IgD-negative memory B cell (primary cell): ENCODE measurements around the gene MTIF2. TPM values are rescaled to one million over a fixed set of nuclear protein-coding genes. Genes with fewer than 3 reads are reported as not detected.
"Not testable (repeated sequence)": the region's sequence is repeated elsewhere in the genome, so short reads cannot be mapped to it uniquely, and the experiment has no call there.

Source experiments
- H3K27ac Mint-ChIP-seq, 3 donors: one replicate each; pipeline ENCODE4 v1.8.0; 2020 to 2022; ENCODE audit warnings: mild to moderate bottlenecking in 3 of 3, mixed read lengths in 3 of 3, moderate library complexity in 1 of 3
- H3K27me3 Mint-ChIP-seq: one replicate; pipeline ENCODE4 v1.8.0; 2021; ENCODE audit warnings: mixed read lengths
- H3K36me3 Mint-ChIP-seq: one replicate; pipeline ENCODE4 v1.8.0; 2020; ENCODE audit warnings: mild to moderate bottlenecking, mixed read lengths
- H3K4me1 Mint-ChIP-seq, 3 donors: one replicate each; pipeline ENCODE4 v1.8.0; 2020 to 2022; ENCODE audit warnings: mixed read lengths in 3 of 3, mild to moderate bottlenecking in 1 of 3
- H3K4me3 Mint-ChIP-seq, 4 donors: one replicate each; pipeline ENCODE4 v1.8.0; 2020 to 2022; ENCODE audit warnings: mild to moderate bottlenecking in 4 of 4, mixed read lengths in 4 of 4, moderate library complexity in 3 of 4
- H3K9me3 Mint-ChIP-seq, 3 donors: one replicate each; pipeline ENCODE4 v1.8.0; 2020 to 2021; ENCODE audit warnings: mixed read lengths in 3 of 3, mild to moderate bottlenecking in 1 of 3
- polyA plus RNA-seq: library from polyadenylated mRNA; unstranded; fragments of 300-500 nt; fragmentation: Illumina TruSeq; gene quantifications from one replicate; pipeline ENCODE4 v1.2.3, GENCODE V29; 2021

The MTIF2 gene
- polyA plus RNA-seq, 1 donor from 2014 or later, result 16.9 TPM

- not testable (repeated sequence) for H3K27ac Mint-ChIP-seq, H3K9me3 Mint-ChIP-seq, H3K4me1 Mint-ChIP-seq, H3K27me3 Mint-ChIP-seq, H3K36me3 Mint-ChIP-seq, H3K4me3 Mint-ChIP-seq
Observed at GRCh38 chr2:55274346-55274745, 5.3 kb upstream of the MTIF2 start.

GRCh38 chr2:55269645-55269990 is 587 bp upstream of the MTIF2 start:
- no peaks in the 10 kb centered on the region for H3K27me3 Mint-ChIP-seq
- peak overlapping the region; percentile 93 to 97 (median 96) for H3K4me3 Mint-ChIP-seq
- peaks cover 5% of the 10 kb centered on the region for H3K36me3 Mint-ChIP-seq
- peaks cover 11 to 15% (median 15%) of the 10 kb centered on the region in 3 donors for H3K4me1 Mint-ChIP-seq
- H3K27ac Mint-ChIP-seq, result peak overlapping the region; percentile 94 to 99 (median 97)
- H3K9me3 Mint-ChIP-seq, result no peaks in the 10 kb centered on the region

GRCh38 chr2:55268288-55268906 is 634 bp downstream of the MTIF2 start:
- peaks cover 5% of the 10 kb centered on the region for H3K36me3 Mint-ChIP-seq
- H3K4me1 Mint-ChIP-seq, result peaks cover 11 to 15% (median 15%) of the 10 kb centered on the region in 3 donors
- no peaks in the 10 kb centered on the region for H3K27me3 Mint-ChIP-seq
- peak overlapping the region; percentile 94 to 99 (median 97) for H3K27ac Mint-ChIP-seq
- peak overlapping the region; percentile 93 to 97 (median 96) for H3K4me3 Mint-ChIP-seq
- H3K9me3 Mint-ChIP-seq, result no peaks in the 10 kb centered on the region

GRCh38 chr2:55259586-55259985 is 9.4 kb downstream of the MTIF2 start:
- H3K9me3 Mint-ChIP-seq, H3K27me3 Mint-ChIP-seq, H3K36me3 Mint-ChIP-seq, H3K4me3 Mint-ChIP-seq, H3K4me1 Mint-ChIP-seq: not testable (repeated sequence)
- peak overlapping the region in 1 of 3 donors; percentile 62 for H3K27ac Mint-ChIP-seq

- Mint-ChIP-seq H3K27me3 (no peaks in the 10 kb centered on the region), H3K36me3 (peaks cover 6% of the 10 kb centered on the region), H3K27ac (no peak overlapping the region), H3K4me1 (no peaks in the 10 kb centered on the region), H3K4me3 (no peak overlapping the region), H3K9me3 (no peaks in the 10 kb centered on the region)
Observed at GRCh38 chr2:55252832-55253231, 16.2 kb downstream of the MTIF2 start.

- Mint-ChIP-seq H3K9me3 (no peaks in the 10 kb centered on the region), H3K27me3 (no peaks in the 10 kb centered on the region), H3K4me3 (no peak overlapping the region), H3K27ac (peak overlapping the region in 1 of 3 donors; percentile 33), H3K4me1 (peaks cover 0 to 2% (median 0%) of the 10 kb centered on the region in 3 donors), H3K36me3 (peaks cover 2% of the 10 kb centered on the region)
Observed at GRCh38 chr2:55247025-55247424, 22.0 kb downstream of the MTIF2 start.

- H3K27ac Mint-ChIP-seq, result no peak overlapping the region
- no peaks in the 10 kb centered on the region for H3K27me3 Mint-ChIP-seq
- H3K4me1 Mint-ChIP-seq, result peaks cover 0 to 2% (median 0%) of the 10 kb centered on the region in 3 donors
- H3K4me3 Mint-ChIP-seq, result no peak overlapping the region
- no peaks in the 10 kb centered on the region for H3K36me3 Mint-ChIP-seq
- no peaks in the 10 kb centered on the region for H3K9me3 Mint-ChIP-seq
Observed at GRCh38 chr2:55245411-55245810, 23.6 kb downstream of the MTIF2 start.

GRCh38 chr2:55242617-55243016 is 26.4 kb downstream of the MTIF2 start:
- Mint-ChIP-seq H3K4me3 (no peak overlapping the region), H3K27ac (peak overlapping the region in 1 of 3 donors; percentile 27), H3K9me3 (no peaks in the 10 kb centered on the region), H3K27me3 (no peaks in the 10 kb centered on the region), H3K36me3 (peaks cover 1% of the 10 kb centered on the region), H3K4me1 (peaks cover 0 to 4% (median 0%) of the 10 kb centered on the region in 3 donors)

- not testable (repeated sequence) for H3K36me3 Mint-ChIP-seq, H3K27me3 Mint-ChIP-seq, H3K4me3 Mint-ChIP-seq, H3K9me3 Mint-ChIP-seq, H3K4me1 Mint-ChIP-seq, H3K27ac Mint-ChIP-seq
Observed at GRCh38 chr2:55241582-55241981, 27.4 kb downstream of the MTIF2 start.

- H3K36me3 Mint-ChIP-seq, result peaks cover 1% of the 10 kb centered on the region
- H3K9me3 Mint-ChIP-seq, result no peaks in the 10 kb centered on the region
- no peak overlapping the region for H3K4me3 Mint-ChIP-seq
- peaks cover 0 to 5% (median 4%) of the 10 kb centered on the region in 3 donors for H3K4me1 Mint-ChIP-seq
- no peaks in the 10 kb centered on the region for H3K27me3 Mint-ChIP-seq
- no peak overlapping the region for H3K27ac Mint-ChIP-seq
Observed at GRCh38 chr2:55239656-55240222, 29.3 kb downstream of the MTIF2 start.

GRCh38 chr2:55236992-55237543 is 32.0 kb downstream of the MTIF2 start:
- Mint-ChIP-seq H3K4me3 (no peak overlapping the region), H3K36me3 (peaks cover 5% of the 10 kb centered on the region), H3K9me3 (no peaks in the 10 kb centered on the region), H3K4me1 (peaks cover 12 to 20% (median 18%) of the 10 kb centered on the region in 3 donors), H3K27ac (peak overlapping the region in 1 of 3 donors; percentile 22), H3K27me3 (no peaks in the 10 kb centered on the region)

GRCh38 chr2:55235724-55236538 is 33.1 kb downstream of the MTIF2 start:
- peak overlapping the region in 1 of 3 donors; percentile 88 for H3K27ac Mint-ChIP-seq
- H3K9me3 Mint-ChIP-seq, result no peaks in the 10 kb centered on the region
- H3K36me3 Mint-ChIP-seq, result peaks cover 5% of the 10 kb centered on the region
- no peaks in the 10 kb centered on the region for H3K27me3 Mint-ChIP-seq
- H3K4me3 Mint-ChIP-seq, result peak overlapping the region in 2 of 4 donors; percentile 43 to 90
- H3K4me1 Mint-ChIP-seq, result peaks cover 19 to 26% (median 23%) of the 10 kb centered on the region in 3 donors

- Mint-ChIP-seq H3K9me3 (no peaks in the 10 kb centered on the region), H3K36me3 (peaks cover 4% of the 10 kb centered on the region), H3K4me1 (peaks cover 23 to 34% (median 34%) of the 10 kb centered on the region in 3 donors), H3K27me3 (no peaks in the 10 kb centered on the region), H3K27ac (peak overlapping the region; percentile 88 to 99 (median 99)), H3K4me3 (peak overlapping the region; percentile 90 to 100 (median 98))
Observed at GRCh38 chr2:55233658-55233940, 35.4 kb downstream of the MTIF2 start.

GRCh38 chr2:55232863-55233657 is 36.0 kb downstream of the MTIF2 start:
- Mint-ChIP-seq H3K4me3 (peak overlapping the region; percentile 90 to 100 (median 98)), H3K4me1 (peaks cover 25 to 40% (median 37%) of the 10 kb centered on the region in 3 donors), H3K27me3 (no peaks in the 10 kb centered on the region), H3K36me3 (peaks cover 4% of the 10 kb centered on the region), H3K9me3 (no peaks in the 10 kb centered on the region), H3K27ac (peak overlapping the region; percentile 88 to 99 (median 99))
